Measurements from ENCODE around the gene RD3L.

RD3L gene

DNA sequence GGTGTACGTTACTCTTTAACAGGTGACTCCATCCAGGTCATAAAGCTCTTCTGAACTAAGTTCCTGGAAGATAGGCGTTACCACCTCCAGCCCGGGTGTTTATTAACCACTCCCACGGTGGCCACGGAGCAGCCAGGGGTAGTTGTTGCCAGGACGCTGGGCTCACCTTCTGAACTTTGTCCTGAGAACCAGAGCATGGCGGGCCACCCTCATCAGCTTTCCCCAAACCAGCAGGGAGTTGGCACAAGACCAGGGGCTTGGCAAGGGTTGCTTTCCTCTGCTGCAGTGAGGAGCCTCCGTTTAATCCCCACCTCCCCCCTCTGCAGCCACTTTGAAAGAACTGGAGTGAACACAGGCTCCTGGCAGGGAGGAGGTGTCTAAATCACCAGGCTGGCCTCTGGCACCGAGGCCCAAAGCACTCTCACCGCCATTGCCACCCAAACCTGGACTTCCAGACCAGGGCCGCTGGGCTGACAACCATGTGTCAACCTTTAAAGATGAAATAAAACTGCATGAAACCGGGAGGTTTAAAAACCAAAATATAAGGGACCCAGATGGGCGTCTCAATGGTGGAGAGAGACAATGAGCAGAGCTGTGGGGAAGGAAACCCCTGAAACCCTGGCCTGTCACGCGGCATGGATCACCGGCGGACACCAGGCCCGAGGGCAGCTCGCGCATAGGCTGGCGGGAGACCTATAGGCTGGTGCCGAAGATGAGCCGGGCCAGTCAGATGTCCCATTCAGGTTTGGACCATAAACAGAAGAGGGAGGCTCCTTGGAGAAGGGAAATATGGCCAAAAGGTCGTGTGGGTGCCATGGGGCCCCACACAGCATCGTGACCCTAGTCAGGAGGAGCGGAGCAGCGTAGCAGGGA is 45.0 kb downstream of the RD3L start:
- no peak for DNase-seq
- intact Hi-C loops (cut with DNase I) = no loop called here

DNA sequence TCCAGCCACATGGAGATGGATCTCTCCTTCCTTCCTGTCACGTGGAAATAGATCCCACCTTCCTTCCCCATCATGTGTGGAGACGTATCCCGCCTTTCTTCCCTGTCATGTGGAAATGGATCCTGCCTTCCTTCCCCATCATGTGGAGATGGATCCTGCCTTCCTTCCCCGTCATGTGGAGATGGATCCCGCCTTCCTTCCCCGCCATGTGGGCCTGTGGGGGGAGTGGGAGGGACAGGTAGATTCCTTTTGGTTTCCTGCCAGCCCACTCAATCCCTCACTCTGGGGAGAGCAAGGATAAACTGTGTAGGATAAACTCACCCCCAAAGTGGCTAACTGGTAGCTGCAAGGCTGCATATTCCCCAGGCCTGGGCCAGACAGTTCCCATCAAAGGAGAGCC is 45.8 kb downstream of the RD3L start:
- intact Hi-C loops (cut with DNase I) = no loop called here
- DNase-seq = no peak

DNA sequence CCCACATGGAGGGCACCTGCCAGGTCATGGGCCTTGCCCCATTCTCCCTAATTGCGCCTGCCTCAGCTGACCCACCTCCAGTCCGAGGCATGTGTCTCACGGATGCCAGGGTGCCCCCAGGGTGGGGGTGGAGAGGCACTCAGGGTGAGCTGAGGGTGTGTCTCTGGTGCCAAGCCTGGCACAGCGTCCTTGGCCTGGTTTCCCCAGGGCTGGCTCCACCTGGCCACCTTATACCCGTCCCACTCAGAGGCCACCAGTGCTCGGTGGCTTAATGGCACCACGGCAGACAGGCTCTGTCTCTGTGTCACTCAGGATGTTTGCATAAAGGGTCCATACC is 47.6 kb downstream of the RD3L start:
- no peak for DNase-seq
- intact Hi-C loops (cut with DNase I) = no loop called here

DNA sequence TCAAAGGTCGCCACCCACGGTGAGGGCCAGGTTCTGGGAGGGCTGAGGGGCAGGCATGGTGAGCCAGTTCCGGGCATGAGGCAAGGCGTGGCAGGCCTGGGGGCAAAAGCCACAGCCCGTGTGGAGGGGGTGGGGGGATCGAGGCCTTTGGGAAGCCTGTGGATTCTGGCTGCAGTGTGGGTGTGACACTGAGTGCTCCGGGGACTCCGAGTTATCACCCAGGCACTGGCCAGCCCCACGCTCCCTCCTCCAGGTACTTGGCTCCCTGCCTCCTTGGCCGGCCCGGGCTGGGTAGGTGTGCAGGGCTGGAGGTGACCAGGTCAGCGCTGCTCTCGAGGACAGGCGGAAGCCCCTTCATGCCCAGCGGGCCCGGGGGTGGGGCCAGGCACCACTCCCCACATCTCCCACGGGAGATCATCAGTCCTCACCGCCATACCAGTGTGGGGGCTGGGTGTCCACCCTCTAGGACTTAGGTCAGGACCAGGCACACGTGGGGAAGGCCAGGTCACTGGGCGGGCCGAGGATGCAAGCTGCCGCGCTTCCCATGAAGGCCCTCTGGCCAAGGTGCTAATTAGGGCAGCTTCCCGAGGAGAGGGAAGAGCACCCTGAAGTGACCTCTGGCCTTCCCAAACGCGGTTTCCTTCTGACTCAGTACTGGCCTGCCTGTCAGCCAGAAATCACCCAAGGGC is 48.2 kb downstream of the RD3L start:
- DNase-seq = no peak
- intact Hi-C loops (cut with DNase I) = no loop called here

DNA sequence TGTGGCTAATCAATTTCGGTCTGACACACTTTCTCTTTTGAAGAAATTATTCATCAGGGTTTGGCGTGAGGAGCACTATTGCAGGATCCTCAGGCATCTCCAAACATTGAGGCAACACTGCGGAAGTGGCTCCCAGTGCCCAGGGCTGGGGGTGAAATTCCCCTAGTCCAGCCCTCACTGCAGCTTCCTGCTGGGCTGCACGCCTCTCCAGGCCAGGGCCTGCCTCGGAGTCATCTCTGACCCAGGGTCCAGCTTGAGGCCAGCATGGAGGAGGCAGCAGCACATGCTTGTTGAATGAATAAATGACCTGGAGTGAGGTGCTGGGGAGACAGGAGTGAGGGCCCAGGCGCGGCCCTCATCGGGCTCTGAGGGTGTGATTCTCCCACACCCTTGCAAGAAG is 50.1 kb downstream of the RD3L start:
- DNase-seq = no peak
- intact Hi-C loops (cut with DNase I) = no loop called here

DNA sequence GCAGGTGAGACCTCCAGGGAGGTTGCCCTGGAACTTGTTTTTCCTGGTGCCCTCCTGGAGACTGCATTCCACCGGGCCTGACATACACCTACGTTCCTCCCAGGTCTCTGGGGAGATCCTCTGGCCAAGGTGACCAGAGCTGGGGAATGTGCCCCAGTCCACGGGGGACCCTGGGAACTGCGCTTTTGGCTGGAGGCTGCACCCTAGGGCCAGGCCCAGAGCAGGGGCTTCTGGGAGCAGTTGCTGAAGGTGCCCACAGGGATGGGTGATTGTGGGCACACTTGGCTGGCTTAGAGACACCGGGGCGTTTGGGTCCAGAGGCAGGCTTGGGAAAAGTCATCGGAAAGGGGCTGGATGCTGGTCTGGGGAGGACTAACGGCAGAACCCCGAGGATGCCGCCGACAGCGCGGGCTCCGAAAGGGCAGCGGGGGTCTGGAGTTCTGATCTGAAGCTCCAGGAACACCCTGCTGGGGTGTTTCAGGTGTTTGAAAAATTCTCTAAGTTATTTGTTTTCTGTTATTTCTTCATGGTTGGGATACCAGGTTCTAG is 50.6 kb downstream of the RD3L start:
- intact Hi-C loops (cut with DNase I) = no loop called here
- DNase-seq = no peak

DNA sequence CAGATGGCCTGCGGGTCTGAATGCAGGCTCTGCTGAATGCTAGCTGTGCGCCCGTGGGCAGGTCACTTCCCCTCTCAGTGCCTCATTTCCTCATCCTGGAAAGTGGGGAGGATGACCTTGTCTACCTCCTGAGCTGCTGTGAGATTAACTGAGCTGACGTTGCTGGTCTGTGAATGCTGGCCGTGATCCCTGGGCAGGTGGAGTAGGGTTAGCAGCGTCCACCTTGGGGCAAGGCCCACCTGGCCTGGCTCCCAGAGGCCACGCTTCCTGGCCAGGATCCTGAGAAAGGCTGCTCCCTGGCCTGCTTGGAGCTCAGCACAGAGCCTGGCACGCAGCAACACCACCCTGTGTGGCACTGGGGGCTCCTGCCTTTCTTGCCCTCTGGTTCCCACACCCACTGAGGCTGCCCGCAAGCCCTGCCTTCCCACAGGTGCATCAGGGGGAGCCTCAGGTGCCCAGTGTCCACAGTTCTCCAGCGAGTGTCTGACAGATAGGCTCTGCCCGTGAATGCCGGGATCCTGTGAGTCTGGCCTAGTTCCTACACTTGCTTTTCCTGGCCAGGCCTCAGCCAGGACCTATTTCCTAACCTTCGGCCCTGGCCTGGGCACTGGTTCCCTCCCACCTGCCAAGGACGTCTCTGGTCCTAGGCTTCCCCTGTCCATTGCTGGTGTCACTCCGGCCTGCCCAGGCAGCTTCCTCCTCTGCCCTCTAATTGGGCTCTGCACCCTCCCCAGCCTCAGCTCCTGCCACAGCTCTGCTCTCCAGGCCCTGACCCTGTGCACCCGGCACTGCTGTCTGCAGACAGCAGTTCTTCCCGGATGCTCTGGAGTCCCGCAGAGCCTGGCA is 51.3 kb downstream of the RD3L start:
- intact Hi-C loops (cut with DNase I) = no loop called here
- DNase-seq = no peak

Data from posterior cingulate gyrus (tissue), 11 donors.